COLO829 (cell line): ENCODE data around the gene ASCC3.
"Not testable (repeated sequence)": the region's sequence is repeated elsewhere in the genome, so short reads cannot be mapped to it uniquely, and the experiment has no call there.

Experiments
- DNase-seq: peaks from one replicate; pipeline ENCODE4 v3.0.0; 2012; ENCODE audit warnings: low spot score

ASCC3 gene

GRCh38 chr6:100803264-100804045 lies 77.7 kb downstream of the ASCC3 start:
- DNase-seq: no peak

GRCh38 chr6:100801036-100801435 lies 80.1 kb downstream of the ASCC3 start:
- no peak for DNase-seq

- no peak for DNase-seq
These were observed 84.9 kb downstream of the ASCC3 start for GRCh38 chr6:100796049-100796823.

GRCh38 chr6:100790084-100790483 lies 91.0 kb downstream of the ASCC3 start:
- DNase-seq: no peak

GRCh38 chr6:100785982-100786381 lies 95.1 kb downstream of the ASCC3 start:
- DNase-seq: no peak

- DNase-seq: peak; percentile 2
These were observed 100.5 kb downstream of the ASCC3 start for GRCh38 chr6:100780648-100781047.

GRCh38 chr6:100775667-100776066 lies 105.5 kb downstream of the ASCC3 start:
- no peak for DNase-seq

- no peak for DNase-seq
These were observed 106.4 kb downstream of the ASCC3 start for GRCh38 chr6:100774681-100775080.

- no peak for DNase-seq
These were observed 112.2 kb downstream of the ASCC3 start for GRCh38 chr6:100768816-100769351.

GRCh38 chr6:100763617-100764241 lies 117.4 kb downstream of the ASCC3 start:
- DNase-seq: no peak

- DNase-seq: no peak
These were observed 119.3 kb downstream of the ASCC3 start for GRCh38 chr6:100761841-100762240.

GRCh38 chr6:100758386-100758785 lies 122.7 kb downstream of the ASCC3 start:
- not testable (repeated sequence) for DNase-seq

GRCh38 chr6:100753421-100753820 lies 127.7 kb downstream of the ASCC3 start:
- no peak for DNase-seq

GRCh38 chr6:100751590-100751989 lies 129.5 kb downstream of the ASCC3 start:
- no peak for DNase-seq

- DNase-seq: no peak
These were observed 135.6 kb downstream of the ASCC3 start for GRCh38 chr6:100745419-100746041.

- DNase-seq: no peak
These were observed 140.7 kb downstream of the ASCC3 start for GRCh38 chr6:100740439-100740838.

GRCh38 chr6:100737720-100738119 lies 143.4 kb downstream of the ASCC3 start:
- DNase-seq: not testable (repeated sequence)

- peak; percentile 4 for DNase-seq
These were observed 149.7 kb downstream of the ASCC3 start for GRCh38 chr6:100731411-100731810.

- DNase-seq: no peak
These were observed 150.8 kb downstream of the ASCC3 start for GRCh38 chr6:100730001-100730980.

GRCh38 chr6:100726666-100727065 lies 154.5 kb downstream of the ASCC3 start:
- DNase-seq: no peak

- no peak for DNase-seq
These were observed 156.4 kb downstream of the ASCC3 start for GRCh38 chr6:100724696-100725095.
